HepG2 (cell line): Measurements from ENCODE around the gene PRICKLE2. TPM values are rescaled to one million over a fixed set of nuclear protein-coding genes. Genes with fewer than 3 reads are reported as not detected.

ENCODE experiments used
- ATAC-seq: fragments of 200-7000 bp; cut with Tn5 transposase; 3 replicates; pipeline ENCODE4 v1.9.1; 2020; ENCODE audit warnings: mild to moderate bottlenecking, moderate library complexity
- BruUV-seq: library from RNA; stranded (reverse); fragments of 400-500 nt; replicated peaks from 2 replicates; lab custom pipeline; 2021; lab: Mats Ljungman, UMichigan
- CTCF ChIA-PET: fragments of 300-600 bp; formaldehyde crosslinking; extraction: SDS; loops from one replicate; lab custom pipeline; 2021; ENCODE audit warnings: low total read pairs, inconsistent platforms, low intra/inter-chr PET ratio; lab: Yijun Ruan, JAX
- POLR2A ChIA-PET: fragments of 350-600 bp; sonication (Branson Sonifier 250); formaldehyde crosslinking; loops from one replicate; lab custom pipeline; 2020; ENCODE audit warnings: antibody characterized with exemption, inconsistent platforms; lab: Yijun Ruan, JAX
- DNase-seq: peaks from one replicate; pipeline ENCODE4 v3.0.0-alpha.2; 2015; ENCODE audit warnings: low spot score
- FAIRE-seq: peaks from 3 replicates; lab custom pipeline; 2011; peaks lifted over from hg19 to GRCh38; lab: Jason Lieb, UNC
- H2AFZ ChIP-seq: one replicate; pipeline ENCODE4 v1.6.1; 2011; ENCODE audit warnings: low read length, inconsistent platforms
- H3K27ac ChIP-seq: fragments of 300-600 bp; 3 replicates; pipeline ENCODE4 v1.8.0; 2011; ENCODE audit warnings: mixed run types, mild to moderate bottlenecking, mixed read lengths, low read length, inconsistent platforms; ENCODE audit not compliant: insufficient read depth; ENCODE audit errors: extremely low read length
- H3K27me3 ChIP-seq, 2 experiments: fragments of 200-600 bp in 1 of 2; 2 replicates in 1 of 2; 3 replicates in 1 of 2; pipeline versions ENCODE4 v1.6.0 to v1.8.0; 2011; ENCODE audit warnings: low read length in 2 of 2, mild to moderate bottlenecking in 2 of 2, moderate library complexity in 2 of 2, inconsistent platforms in 1 of 2; ENCODE audit not compliant: insufficient read depth in 2 of 2, control insufficient read depth in 1 of 2
- H3K36me3 ChIP-seq, 2 experiments: fragments of 200-600 bp in 1 of 2; replicated peaks in 1 of 2; 2 replicates in 1 of 2; 3 replicates in 1 of 2; pipeline versions ENCODE4 v1.5.1 to v1.8.0; 2011; ENCODE audit warnings: low read length in 2 of 2, inconsistent platforms in 1 of 2; ENCODE audit not compliant: insufficient read depth in 2 of 2, control insufficient read depth in 1 of 2
- H3K4me1 ChIP-seq: 2 replicates; pipeline ENCODE4 v1.5.1; 2012; ENCODE audit warnings: low read length, inconsistent platforms; ENCODE audit not compliant: insufficient read depth
- H3K4me2 ChIP-seq: 2 replicates; pipeline ENCODE4 v1.6.0; 2011; ENCODE audit warnings: low read depth, low read length, inconsistent platforms
- H3K4me3 ChIP-seq, 3 experiments: fragments of 200-600 bp in 1 of 3; sonication (generic), shearing (Covaris generic) in 1 of 3; replicated peaks in 1 of 3; 2 replicates each; pipeline ENCODE4 v1.5.1; 2011 to 2016; ENCODE audit warnings: low read length in 3 of 3, inconsistent platforms in 2 of 3, low read depth in 2 of 3, mild to moderate bottlenecking in 2 of 3, control low read depth in 1 of 3, mixed read lengths in 1 of 3; ENCODE audit not compliant: insufficient read depth in 1 of 3
- H3K79me2 ChIP-seq: one replicate; pipeline ENCODE4 v1.6.1; 2011; ENCODE audit warnings: low read length, inconsistent platforms; ENCODE audit not compliant: insufficient read depth
- H3K9ac ChIP-seq: 2 replicates; pipeline ENCODE4 v1.6.0; 2011; ENCODE audit warnings: mild to moderate bottlenecking, low read depth, low read length, inconsistent platforms; ENCODE audit not compliant: insufficient read depth
- H3K9me3 ChIP-seq: 2 replicates; pipeline ENCODE4 v1.5.1; 2012; ENCODE audit warnings: mild to moderate bottlenecking, low read length
- H4K20me1 ChIP-seq: 2 replicates; pipeline ENCODE4 v1.6.0; 2011; ENCODE audit warnings: inconsistent platforms, mild to moderate bottlenecking, low read length, moderate library complexity; ENCODE audit not compliant: insufficient read depth
- AGO2 ChIP-seq: fragments of 200-400 bp; formaldehyde crosslinking; optimal IDR thresholded peaks from 2 replicates; pipeline ENCODE3; 2017; ENCODE audit warnings: mild to moderate bottlenecking, low read depth, low read length, moderate library complexity
- KAT7 ChIP-seq: IDR thresholded peaks from 2 replicates; pipeline ENCODE4 v1.6.1; 2018; ENCODE audit warnings: borderline replicate concordance, missing compliant biosample characterization
- MAZ ChIP-seq, 2 experiments: sonication (generic) in 1 of 2; formaldehyde crosslinking in 1 of 2; IDR thresholded peaks; 2 replicates each; pipeline versions ENCODE4 v1.5.0 to v1.6.1; 2012 to 2020; ENCODE audit warnings: low read depth in 2 of 2, mild to moderate bottlenecking in 2 of 2, borderline replicate concordance in 1 of 2, improper control_type of control experiment in 1 of 2, low read length in 1 of 2, missing genetic modification reagents in 1 of 2, moderate library complexity in 1 of 2
- POGZ ChIP-seq: sonication (generic); formaldehyde crosslinking; IDR thresholded peaks from 2 replicates; pipeline ENCODE4 v1.4.0; 2020; ENCODE audit warnings: mild to moderate bottlenecking, missing genetic modification reagents
- ZMYM4 ChIP-seq: sonication (generic); formaldehyde crosslinking; IDR thresholded peaks from 2 replicates; pipeline ENCODE4 v1.8.1; 2023; ENCODE audit warnings: mild to moderate bottlenecking, missing genetic modification reagents
- ZNF407 ChIP-seq: sonication (generic); formaldehyde crosslinking; IDR thresholded peaks from one replicate; pipeline ENCODE4 v1.5.1; 2020; ENCODE audit warnings: mild to moderate bottlenecking, missing genetic modification reagents; ENCODE audit errors: not compliant biosample characterization
- ZNF496 ChIP-seq: sonication (generic); formaldehyde crosslinking; IDR thresholded peaks from 2 replicates; pipeline ENCODE4 v1.8.1; 2023; ENCODE audit warnings: mild to moderate bottlenecking, moderate library complexity, missing genetic modification reagents; ENCODE audit not compliant: insufficient replicate concordance
- ZNF777 ChIP-seq: sonication (generic); formaldehyde crosslinking; IDR thresholded peaks from 2 replicates; pipeline ENCODE4 v1.4.0; 2020; ENCODE audit warnings: missing genetic modification reagents
- WGBS: methylation state at CpG from one replicate; pipeline ENCODE4 v1.1.6; 2017; ENCODE audit warnings: low lambda C conversion rate; 5-methylcytosine and 5-hydroxymethylcytosine counted together
- in situ Hi-C: cut with HindIII; loops from 2 replicates; pipeline ENCODE4 v1.10.0; 2017; ENCODE audit warnings: low pct_unique_long_range_greater_than_20kb; ENCODE audit not compliant: extremely low pct_ligation_motif_present
- intact Hi-C: fragments of 100-400 bp; cut with micrococcal nuclease; formaldehyde crosslinking; loops from one replicate; pipeline ENCODE4 v1.10.0; 2022; ENCODE audit not compliant: unreplicated experiment
- polyA plus RNA-seq, 8 experiments: library from polyadenylated mRNA; depleted of rRNA in 3 of 8; stranded (reverse) in 7 of 8; unstranded in 1 of 8; fragments of >200 nt; fragmentation: Illumina TruSeq in 4 of 8; extraction: Trizol in 4 of 8; gene quantifications; 2 replicates each; pipeline versions ENCODE4 v1.2.1 to v1.2.3, GENCODE V29; 2011 to 2016; ENCODE audit warnings: low read depth in 4 of 8, missing spikeins in 1 of 8, mixed read lengths in 1 of 8; ENCODE audit not compliant: insufficient read depth in 1 of 8
- total RNA-seq, 5 experiments: library from RNA; depleted of rRNA; stranded (reverse); fragments of >200 nt; fragmentation: Illumina TruSeq; extraction: Trizol; gene quantifications; 2 replicates each; pipeline ENCODE4 v1.2.3, GENCODE V29; 2016; ENCODE audit warnings: low read depth in 1 of 5

PRICKLE2 gene
- total and polyA plus RNA-seq, 2 of the 13 experiments (the other 11 are each of a cell fraction or from before 2014, with no cell fraction given), result 0.01 to 0.07 TPM

GRCh38 chr3:64240959-64241358 is 15.7 kb upstream of the PRICKLE2 start:
- CTCF ChIA-PET, result no interaction called here
- 33% methylated on average over 2 of the region's 2 CpGs for WGBS
- in situ Hi-C loops, result no loop called here
- BruUV-seq, result no TSS peak
- Histone ChIP-seq H3K27me3 (no peaks in the 10 kb centered on the region), H3K9ac (no peak overlapping the region), H2AFZ (no peak overlapping the region), H3K79me2 (no peaks in the 10 kb centered on the region), H3K9me3 (no peaks in the 10 kb centered on the region), H3K4me2 (no peak overlapping the region), H3K4me3 (no peak overlapping the region), H4K20me1 (no peaks in the 10 kb centered on the region), H3K36me3 (no peaks in the 10 kb centered on the region), H3K27ac (no peak overlapping the region), H3K4me1 (peaks cover 6% of the 10 kb centered on the region)
- DNase-seq, result no peak
- intact Hi-C loops, result no loop called here
- ATAC-seq, result no peak
- no peak for FAIRE-seq
- TF ChIP-seq ZNF496, result no peak
- no peak for TF ChIP-seq AGO2
- no peak for TF ChIP-seq KAT7 (CRISPR knock-in tag)
- TF ChIP-seq ZNF407 (CRISPR knock-in tag), result no peak
- TF ChIP-seq ZNF777 (CRISPR knock-in tag), result no peak
- no peak for TF ChIP-seq MAZ (IDR thresholded peaks at IDR 0.05; ENCODE audit: borderline replicate concordance, low read depth, low read length)
- no peak for TF ChIP-seq MAZ (CRISPR knock-in tag; IDR thresholded peaks at IDR 0.05; ENCODE audit: low read depth)
- no peak for TF ChIP-seq ZMYM4
- no peak for TF ChIP-seq POGZ
- POLR2A ChIA-PET, result no interaction called here
